ENCODE results near the gene NUDT22. TPM values are rescaled to one million over a fixed set of nuclear protein-coding genes. Genes with fewer than 3 reads are reported as not detected.

The NUDT22 gene, protein sequence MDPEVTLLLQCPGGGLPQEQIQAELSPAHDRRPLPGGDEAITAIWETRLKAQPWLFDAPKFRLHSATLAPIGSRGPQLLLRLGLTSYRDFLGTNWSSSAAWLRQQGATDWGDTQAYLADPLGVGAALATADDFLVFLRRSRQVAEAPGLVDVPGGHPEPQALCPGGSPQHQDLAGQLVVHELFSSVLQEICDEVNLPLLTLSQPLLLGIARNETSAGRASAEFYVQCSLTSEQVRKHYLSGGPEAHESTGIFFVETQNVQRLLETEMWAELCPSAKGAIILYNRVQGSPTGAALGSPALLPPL
- 89.8 and 101 TPM in 2 replicates for total RNA-seq (2014; rRNA removed)
- 67.7 TPM for polyA plus RNA-seq (2012)

DNA sequence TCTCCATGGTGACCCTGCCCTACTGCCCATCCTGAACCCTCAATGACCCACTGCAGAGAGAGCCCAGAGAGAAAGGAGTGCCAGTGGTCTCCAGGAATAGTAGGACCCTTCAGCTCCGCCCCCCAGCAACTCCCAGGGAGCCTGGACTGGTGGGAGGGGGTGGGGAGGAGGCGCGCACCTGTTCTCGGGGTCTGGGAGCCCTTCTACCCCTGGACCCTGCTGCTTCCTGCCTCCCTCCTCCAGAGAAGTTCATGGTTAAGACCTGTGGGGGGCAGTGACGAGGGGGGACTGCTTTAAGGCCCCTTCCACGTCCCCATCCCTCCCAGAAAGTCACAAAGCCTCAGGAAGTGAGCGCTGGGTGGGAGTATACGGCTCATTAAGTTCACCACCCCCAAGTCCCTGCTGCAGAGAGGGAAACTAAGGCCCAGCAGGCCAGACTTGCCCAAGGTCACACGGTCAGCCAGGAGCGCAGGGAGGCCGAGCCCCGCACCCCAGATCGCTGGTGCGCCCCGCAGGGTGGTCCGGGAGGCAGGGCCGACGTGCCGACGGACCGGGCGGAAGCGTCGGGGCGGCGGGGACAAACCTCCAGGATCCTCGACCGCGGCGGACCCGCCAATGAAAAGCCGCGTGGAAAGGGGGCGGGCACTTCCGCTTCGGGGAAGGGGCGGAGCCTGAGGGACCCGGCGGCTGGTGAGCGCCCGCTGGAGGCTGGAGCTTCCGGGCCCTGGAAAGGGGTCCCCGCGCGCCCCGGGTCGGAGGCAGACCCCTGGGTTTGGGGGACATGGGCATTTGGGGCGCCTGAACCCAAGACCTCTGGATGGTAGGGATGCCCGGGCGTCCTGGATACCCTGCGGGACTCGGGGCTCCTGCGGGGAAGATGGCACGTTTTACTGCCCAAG, at the start of gene NUDT22, which contains the start of gene TRPT1:
Gene NUDT22 (plus strand): TSS at position 667 of the 899 bp plus-strand sequence. CDS start 379 bp downstream, outside the sequence.
Gene TRPT1 (minus strand): TSS at position 579 of the 899 bp plus-strand sequence. CDS start 326 bp downstream, at position 253.
- DNase-seq (ENCODE audit: low read depth) = peak; percentile 76

DNA sequence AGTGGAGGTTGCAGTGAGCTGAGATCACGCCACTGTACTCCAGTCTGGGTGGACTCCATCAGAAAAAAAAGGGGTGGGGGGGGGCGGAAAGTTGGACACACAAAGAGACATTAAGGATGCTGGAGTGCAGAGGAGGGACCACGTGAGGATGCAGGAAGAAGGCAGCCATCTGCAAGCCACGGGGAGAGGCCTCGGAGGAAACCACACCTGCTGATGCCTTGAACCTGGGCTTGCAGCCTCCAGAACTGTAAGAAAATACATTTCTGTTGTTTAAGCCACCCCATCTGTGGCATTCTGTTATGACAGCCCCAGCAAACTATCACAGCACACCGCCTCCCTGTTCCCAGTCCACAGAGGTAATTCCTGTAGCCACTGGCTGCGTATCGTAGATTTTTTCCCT, 49.3 kb upstream of the NUDT22 start:
- no peak for DNase-seq (ENCODE audit: low read depth)

DNA sequence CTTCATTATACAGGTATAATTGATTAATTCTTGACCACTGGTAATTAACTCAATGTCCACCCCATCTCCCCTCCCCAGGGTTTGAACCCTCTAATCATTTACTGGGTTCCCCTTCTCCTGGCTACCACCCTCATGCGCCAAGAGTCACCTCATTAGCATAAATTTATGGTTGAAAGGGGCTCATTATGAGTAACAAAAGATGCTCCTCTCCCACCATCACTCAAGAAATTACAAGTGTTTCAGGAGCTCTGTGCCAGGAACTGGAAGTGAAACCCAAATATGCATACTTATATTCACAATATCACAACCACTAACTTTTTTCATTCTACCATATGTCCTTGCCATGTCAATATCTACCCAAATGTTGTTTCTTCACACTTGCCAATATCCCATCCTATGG, 47.9 kb upstream of the NUDT22 start:
- no peak for DNase-seq (ENCODE audit: low read depth)

DNA sequence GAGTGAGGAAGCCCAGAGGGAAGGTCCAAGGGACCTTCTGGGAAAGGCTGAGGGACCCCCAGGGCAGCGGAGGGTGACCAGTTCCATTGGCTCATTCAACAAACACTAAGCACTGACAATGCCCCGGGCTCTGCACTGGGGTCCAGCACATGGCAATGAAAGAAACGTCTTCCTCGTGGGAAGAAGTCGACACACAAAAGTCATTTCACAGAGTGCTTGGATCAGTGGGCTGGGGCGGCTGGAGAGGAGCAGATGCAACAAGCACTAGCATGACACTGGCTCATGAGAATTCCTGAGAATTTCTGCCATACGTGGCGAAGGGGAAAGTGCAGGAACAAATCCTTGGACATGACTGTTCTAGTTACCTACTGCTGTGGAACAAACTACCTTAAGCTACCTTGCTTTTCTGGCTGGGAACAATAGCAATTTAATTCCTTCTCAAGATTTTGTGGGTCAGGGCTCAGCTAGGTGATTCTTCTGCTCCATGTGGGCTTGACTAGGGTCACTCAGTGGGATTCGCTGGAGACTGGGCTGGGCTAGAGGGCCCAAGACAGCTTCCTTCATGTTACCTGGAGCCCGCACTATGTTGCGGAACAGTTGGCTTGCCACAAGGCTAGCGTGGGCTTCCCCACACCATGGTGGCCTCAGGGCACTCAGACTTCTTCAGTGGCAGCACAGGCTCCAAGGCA, 47.0 kb upstream of the NUDT22 start:
- DNase-seq (ENCODE audit: low read depth) = no peak

DNA sequence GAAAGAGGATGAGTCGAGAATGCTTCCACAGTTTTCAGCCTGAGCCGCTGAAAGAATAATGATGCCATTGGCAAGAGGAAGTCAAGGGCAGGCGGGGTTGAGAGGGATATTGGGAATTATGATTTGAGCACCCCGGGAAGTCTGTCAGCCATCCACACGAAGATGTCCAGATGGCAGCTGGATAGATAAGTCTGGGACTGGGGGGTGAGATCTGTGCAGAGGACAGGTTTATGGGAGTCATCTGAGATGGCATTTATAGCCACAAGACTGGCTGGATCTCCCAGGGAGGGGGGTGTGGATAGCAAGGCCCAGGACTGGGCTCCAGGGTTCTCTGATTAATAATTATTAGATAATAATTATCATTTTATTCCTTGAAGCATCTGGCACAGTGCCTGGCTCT, 45.2 kb upstream of the NUDT22 start:
- peak; percentile 34 for DNase-seq (ENCODE audit: low read depth)

DNA sequence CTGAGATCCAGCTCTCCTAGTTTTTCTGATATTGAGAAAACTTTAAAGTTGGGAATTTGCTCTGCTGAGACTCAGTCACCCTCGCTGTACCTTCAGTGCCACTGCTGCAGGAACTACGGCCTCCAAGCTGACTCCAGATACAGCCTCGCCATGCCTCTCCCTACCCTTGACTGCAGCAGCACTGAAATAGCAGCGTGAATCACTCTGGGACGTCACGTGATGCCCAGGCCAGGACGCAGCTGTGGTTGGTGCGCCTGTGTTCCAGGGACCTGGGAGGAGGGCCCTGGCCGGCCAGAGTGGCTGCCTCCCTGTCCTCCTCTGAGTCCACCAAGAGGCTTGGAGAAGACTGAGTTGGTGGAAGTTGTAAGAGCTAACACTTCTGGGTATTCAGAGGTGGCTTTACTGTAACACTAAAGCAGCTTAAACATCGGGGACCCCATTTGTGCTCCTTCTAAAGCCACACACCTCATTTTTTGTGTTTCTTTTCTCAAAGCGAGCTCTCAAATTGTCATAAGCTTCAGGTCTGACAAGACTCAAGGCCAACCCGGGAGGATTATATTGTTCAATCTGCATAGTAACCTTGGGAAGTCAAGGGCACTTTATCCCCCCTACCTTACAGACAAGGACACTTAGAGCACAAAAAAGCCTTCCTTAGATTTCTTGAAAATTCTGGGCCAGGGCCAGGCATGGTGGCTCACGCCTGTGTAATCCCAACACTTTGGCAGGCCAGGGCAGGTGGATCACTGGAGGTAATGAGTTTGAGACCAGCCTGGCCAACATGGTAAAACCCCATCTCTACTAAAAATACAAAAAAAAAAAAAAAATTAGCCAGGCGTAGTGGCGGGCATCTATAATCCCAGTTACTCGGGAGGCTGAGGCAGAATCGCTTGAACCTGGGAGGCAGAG, 44.3 kb upstream of the NUDT22 start:
- DNase-seq (ENCODE audit: low read depth) = peak; percentile 94

DNA sequence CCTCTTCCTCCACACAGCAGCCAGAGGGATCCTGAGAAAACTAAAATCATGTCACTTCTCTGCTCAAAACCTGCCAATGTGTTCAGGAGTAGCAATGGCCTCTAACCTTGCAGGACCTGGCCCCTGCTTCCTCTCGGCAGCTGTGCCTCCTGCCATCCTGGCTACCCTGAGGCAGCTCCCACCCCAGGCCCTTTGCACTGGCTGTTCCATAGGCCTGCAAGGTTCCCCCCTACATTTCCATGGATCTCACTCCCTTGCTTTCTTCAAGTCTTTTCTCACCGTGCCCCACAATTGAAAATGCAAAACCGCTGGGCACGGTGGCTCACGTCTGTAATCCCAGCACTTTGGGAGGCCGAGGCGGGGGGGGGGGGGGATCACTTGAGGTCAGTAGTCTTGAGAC, 42.2 kb upstream of the NUDT22 start:
- no peak for DNase-seq (ENCODE audit: low read depth)

DNA sequence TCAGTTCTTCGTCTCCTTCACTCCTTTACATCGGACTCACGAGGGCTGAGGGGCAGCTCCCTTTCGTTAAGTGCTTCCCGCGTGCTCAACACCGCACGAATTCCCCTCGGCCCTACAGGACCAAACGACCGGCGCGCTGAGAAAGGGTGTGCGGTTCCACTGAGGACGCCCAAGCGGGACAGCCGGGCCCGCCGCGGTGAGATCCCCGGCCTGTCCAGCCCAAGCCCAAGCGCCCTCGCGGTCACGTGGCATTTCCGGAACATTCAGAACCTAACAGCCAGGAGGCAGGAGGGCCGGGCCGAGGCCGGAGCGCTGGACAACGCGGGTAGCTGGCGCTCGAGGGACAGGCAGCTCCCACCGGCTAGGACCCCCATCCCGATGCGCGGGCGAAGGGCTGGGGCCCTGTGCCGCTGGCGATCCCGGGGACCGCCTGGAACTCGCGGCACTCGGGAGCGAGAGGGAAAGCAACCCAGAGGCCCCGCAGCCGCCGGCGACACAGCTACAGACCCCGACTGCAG, 40.8 kb upstream of the NUDT22 start:
- peak; percentile 83 for DNase-seq (ENCODE audit: low read depth)

DNA sequence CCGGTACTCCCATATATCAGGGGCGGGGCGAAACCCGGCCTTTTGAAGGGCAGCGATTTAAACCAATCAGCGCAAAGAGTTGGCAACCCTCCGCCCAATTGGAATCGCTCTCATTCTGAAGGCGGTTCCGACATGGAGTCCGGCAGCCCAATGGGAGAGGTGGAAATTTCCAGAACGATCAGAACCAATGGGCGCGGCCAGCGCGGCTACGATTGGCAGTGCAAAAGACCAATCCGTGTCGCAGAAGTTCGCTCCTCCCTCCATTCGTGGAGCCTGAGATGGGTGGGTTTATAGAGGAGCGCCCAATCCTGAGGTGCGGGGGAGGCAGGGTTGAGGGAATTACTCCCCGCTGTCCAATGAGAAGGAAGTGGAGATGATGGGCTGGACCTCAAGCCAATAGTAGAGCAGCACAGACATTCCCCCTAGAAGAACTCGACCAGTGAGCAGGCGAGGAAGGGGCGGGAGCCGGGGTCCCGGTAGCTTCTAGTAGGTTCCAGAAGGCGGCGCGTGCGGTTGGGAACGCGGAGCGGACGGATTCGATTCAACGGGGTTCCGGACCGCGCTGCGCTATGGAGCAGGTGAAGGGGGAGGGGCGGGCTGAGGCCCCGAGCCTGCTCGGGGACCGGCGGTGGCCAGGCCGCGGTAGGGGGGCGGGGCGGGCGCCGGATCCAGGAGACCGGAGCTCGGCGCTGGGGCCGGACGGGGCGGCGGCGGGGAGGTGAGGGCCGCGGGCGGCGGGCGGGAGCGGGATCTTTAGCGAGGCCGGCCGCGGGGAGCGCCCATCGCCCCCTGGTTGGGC, 40.2 kb upstream of the NUDT22 start, which contains the start of gene STIP1:
Gene STIP1 (plus strand): TSS at position 479 of the 799 bp plus-strand sequence. CDS start 91 bp downstream, at position 570.
- DNase-seq (ENCODE audit: low read depth) = peak; percentile 100

DNA sequence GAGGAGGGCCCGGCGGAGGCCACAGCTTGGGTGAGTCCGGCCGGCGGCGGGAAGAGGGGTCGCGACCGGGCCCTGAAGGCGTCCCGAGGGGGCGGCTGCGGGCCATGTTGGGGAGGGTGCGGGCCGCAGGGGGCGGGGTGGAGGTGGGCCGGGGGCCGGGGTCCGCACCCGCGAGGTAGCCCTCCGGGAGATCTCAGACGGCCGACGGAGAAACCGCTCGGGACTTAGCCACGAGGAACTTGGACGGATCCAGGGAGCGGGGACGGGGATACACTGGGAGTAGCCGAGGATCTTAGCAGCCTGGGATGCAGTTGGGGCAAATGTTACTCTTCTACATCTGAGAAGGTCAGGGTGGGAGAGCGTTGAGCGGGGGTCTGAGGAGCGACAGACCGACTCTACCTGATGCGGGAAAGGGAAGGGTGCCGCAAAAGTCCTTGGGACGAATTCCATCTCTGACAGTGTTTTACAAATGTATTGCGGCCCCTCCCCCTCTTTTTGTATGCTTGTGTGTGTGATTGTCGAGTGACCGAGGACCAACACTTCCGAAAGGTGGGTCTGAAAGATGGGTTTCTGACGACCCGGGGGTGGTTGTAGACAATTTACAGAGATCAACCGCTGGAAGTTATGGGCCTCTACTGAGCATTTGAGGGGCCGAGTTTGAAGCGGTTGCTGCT, 39.4 kb upstream of the NUDT22 start:
- no peak for DNase-seq (ENCODE audit: low read depth)

DNA sequence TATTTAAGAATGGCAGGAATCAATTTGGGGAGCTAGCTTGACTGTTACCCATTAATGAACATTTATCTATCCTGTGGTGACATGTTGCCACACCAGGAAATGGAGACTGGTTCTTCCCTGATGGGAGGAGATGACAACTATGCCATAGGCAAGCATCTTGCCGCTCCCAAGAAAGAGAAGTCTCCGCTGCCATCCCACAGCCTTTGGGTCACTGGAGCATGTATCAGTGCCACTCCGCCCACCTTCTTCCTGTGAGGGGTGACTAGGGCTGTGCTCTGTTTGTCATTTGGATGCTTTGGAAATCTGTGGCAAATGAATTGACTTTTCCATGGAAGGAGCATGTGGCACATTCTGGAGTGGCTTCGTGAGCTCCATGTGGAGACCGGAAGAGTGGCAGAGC, 33.6 kb upstream of the NUDT22 start:
- no peak for DNase-seq (ENCODE audit: low read depth)

DNA sequence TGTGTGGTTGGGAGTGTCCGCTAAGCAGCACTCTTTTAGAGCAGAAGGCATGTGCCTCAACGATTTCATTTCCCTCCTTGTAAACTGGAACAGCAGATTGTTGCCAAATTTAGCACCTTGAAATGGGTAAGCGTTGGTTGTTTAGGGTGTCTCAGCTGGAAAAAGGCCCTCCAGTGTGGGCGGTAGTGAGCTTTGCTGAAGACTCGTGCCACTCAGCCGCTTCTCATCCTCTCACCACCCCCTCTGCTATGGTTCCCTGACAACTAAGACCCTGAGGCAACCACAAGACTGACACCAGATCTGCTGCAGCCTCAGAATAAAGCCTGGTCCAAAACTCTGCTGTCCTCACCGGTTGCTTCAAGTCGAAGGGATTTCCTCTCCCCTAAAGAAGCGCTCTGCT, 29.4 kb upstream of the NUDT22 start:
- no peak for DNase-seq (ENCODE audit: low read depth)

DNA sequence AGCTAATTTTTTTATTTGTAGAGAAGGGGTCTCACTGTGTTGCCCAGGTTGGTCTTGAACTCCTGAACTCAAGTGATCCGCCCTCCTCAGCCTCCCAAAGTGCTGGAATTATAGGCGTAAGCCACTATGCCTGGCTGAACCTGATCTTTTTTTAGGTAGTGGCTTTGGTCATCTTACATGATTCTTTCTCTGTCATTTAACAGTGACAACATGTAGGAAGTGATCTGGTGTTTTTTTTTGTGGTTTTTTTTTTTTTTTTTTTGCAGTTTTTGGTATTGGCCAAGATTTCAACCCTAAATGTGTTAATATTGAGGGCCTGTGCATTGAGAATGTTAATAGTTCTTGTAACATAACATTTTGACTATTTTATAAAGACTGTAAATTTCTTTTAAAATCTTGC, 27.6 kb upstream of the NUDT22 start:
- DNase-seq (ENCODE audit: low read depth) = no peak

DNA sequence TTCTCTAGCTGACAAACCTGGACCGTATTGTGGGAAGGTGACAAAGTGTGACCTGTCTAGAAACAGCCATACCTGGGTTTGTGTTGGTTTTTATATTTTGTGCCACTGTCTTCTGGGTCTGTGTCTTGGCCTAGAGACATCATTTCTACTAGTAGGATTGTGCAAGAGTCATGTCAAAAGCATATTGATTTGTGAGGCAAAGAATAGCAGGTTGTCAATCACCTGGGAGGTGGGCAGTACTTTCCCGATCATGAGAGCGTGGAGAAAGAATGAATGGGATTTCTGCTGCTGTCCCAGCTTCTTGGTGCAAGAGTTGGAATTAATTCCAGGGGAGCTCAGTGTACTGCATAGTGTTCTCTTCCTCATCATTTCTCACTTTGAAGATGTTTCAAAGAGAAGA, 24.5 kb upstream of the NUDT22 start:
- DNase-seq (ENCODE audit: low read depth) = no peak

DNA sequence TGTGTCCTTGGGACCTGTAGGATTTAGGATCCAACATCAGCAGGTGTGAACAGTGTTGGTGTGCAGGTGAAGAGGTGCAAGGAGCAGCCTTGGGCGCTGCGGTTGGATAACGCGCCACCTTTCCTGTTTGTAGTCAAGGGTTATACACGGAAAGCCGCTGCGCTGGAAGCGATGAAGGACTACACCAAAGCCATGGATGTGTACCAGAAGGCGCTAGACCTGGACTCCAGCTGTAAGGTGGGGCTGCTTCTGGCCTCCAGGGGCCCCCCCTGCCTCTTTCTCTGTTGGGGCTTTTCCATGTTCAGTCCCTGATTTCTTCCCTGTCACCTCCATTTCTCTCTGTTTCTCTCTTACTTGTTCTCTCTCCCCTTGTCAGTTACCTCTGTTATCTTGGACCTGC, 23.1 kb upstream of the NUDT22 start:
- no peak for DNase-seq (ENCODE audit: low read depth)

DNA sequence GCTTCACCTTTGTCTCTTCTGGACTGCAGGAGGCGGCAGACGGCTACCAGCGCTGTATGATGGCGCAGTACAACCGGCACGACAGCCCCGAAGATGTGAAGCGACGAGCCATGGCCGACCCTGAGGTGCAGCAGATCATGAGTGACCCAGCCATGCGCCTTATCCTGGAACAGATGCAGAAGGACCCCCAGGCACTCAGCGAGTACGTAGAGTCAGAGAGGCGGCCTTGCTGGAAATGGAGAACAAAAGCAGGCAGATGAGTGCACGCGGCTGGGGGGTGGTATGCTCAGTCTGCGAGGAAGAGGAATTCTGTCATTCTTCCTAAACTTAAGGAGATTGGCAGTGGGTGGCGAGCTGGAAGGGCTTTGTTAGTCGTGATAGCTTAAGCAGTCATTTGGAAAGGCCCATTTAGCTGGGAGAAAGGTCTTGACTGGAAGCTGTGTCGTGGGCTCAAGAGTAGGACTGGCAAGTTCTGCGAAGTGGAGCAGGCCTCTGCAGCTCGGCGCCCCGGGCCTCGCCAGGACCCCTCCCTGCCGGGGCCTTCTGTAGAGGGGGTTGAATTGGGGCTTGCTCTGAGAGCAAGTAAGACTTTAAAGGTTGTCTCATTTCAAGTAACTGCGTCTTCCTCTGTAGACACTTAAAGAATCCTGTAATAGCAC, 22.5 kb upstream of the NUDT22 start:
- no peak for DNase-seq (ENCODE audit: low read depth)

DNA sequence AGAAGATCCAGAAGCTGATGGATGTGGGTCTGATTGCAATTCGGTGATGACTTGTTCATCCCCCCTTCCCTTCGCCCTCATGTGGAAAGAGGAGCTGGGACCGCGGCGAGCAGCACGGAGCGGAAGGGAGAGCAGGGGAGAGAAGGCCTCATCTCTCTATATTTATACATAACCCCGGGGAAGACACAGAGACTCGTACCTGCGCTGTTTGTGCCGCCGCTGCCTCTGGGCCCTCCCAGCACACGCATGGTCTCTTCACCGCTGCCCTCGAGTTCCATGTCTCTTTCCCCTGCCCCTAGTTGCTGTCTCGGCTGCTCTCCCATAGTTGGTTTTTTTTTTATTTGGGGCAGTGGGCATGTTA, 22.0 kb upstream of the NUDT22 start:
- no peak for DNase-seq (ENCODE audit: low read depth)

DNA sequence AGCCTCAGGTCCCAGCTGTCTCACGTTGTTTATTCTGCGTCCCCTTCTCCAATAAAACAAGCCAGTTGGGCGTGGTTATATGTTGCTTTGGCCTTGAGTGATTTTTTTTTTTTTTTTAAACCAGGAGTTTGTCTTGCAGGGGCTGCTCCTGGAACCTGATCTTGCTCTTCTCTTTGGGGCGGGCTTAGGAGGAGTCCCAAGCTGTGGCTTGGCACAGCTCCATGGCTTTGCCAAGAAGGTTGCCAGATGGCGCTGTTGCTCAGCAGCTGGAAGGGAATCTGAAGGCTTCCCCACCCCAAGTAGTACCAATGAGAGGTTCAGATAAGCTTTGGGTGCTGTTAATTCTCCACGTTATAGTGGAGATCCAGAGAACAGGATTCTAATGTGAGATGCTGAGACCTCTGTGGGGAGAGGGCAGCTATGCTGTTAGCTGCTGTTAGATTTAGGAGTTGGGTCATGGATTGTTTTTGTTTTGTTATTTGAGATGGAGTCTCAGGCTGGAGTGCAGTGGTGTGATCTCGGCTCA, 21.5 kb upstream of the NUDT22 start:
- DNase-seq (ENCODE audit: low read depth) = peak; percentile 97
